CD14-positive monocyte (primary cell): ENCODE data around the gene GAMT. TPM values are rescaled to one million over a fixed set of nuclear protein-coding genes. Genes with fewer than 3 reads are reported as not detected.

Experiments used
- DNase-seq, 3 donors: peaks; one replicate each; pipeline ENCODE4 v3.0.0-alpha.2; 2011 to 2022
- H2AFZ ChIP-seq: 2 replicates; pipeline ENCODE4 v1.6.0; 2012; ENCODE audit warnings: mild to moderate bottlenecking, low read depth, low read length, inconsistent platforms; ENCODE audit not compliant: insufficient read depth, poor library complexity, severe bottlenecking
- H3K27ac ChIP-seq, 2 donors: 1 replicate in 1 of 2; 2 replicates in 1 of 2; pipeline ENCODE4 v1.5.1; 2012 to 2013; ENCODE audit warnings: low read length in 2 of 2, control low read depth in 1 of 2, inconsistent platforms in 1 of 2, low read depth in 1 of 2, mild to moderate bottlenecking in 1 of 2
- H3K27me3 ChIP-seq, 2 donors: one replicate each; pipeline versions ENCODE4 v1.6.0 to v1.6.1; 2011 to 2013; ENCODE audit warnings: low read length in 2 of 2; ENCODE audit not compliant: control insufficient read depth in 2 of 2, insufficient read depth in 2 of 2
- H3K36me3 ChIP-seq, 2 donors: replicated peaks in 1 of 2; 1 replicate in 1 of 2; 2 replicates in 1 of 2; pipeline versions ENCODE4 v1.5.1 to v1.6.1; 2012 to 2013; ENCODE audit warnings: low read length in 2 of 2, control low read depth in 1 of 2, inconsistent platforms in 1 of 2, mild to moderate bottlenecking in 1 of 2; ENCODE audit not compliant: insufficient read depth in 2 of 2, control insufficient read depth in 1 of 2
- H3K4me1 ChIP-seq, 2 donors: 1 replicate in 1 of 2; 2 replicates in 1 of 2; pipeline versions ENCODE4 v1.5.1 to v1.6.1; 2012 to 2013; ENCODE audit warnings: low read length in 2 of 2, control low read depth in 1 of 2, inconsistent platforms in 1 of 2, mild to moderate bottlenecking in 1 of 2, moderate library complexity in 1 of 2; ENCODE audit not compliant: insufficient read depth in 2 of 2, control insufficient read depth in 1 of 2
- H3K4me2 ChIP-seq: replicated peaks from 2 replicates; pipeline ENCODE3; 2012; ENCODE audit warnings: low read length, moderate library complexity, mild to moderate bottlenecking; ENCODE audit not compliant: poor library complexity, severe bottlenecking; ENCODE audit errors: extremely low read depth
- H3K4me3 ChIP-seq, 3 experiments: fragments of 200-600 bp in 1 of 3; sonication (generic) in 1 of 3; replicated peaks in 1 of 3; 1 replicate in 2 of 3; 2 replicates in 1 of 3; pipeline ENCODE4 v1.5.1; 2011 to 2013; ENCODE audit warnings: low read length in 3 of 3, mild to moderate bottlenecking in 3 of 3, control low read depth in 2 of 3, low read depth in 2 of 3, inconsistent platforms in 1 of 3, moderate library complexity in 1 of 3
- H3K79me2 ChIP-seq: 2 replicates; pipeline ENCODE4 v1.6.0; 2012; ENCODE audit warnings: mild to moderate bottlenecking, control low read depth, inconsistent platforms, low read length, moderate library complexity; ENCODE audit not compliant: insufficient read depth
- H3K9ac ChIP-seq: 2 replicates; pipeline ENCODE4 v1.6.0; 2017; ENCODE audit warnings: low read length, mild to moderate bottlenecking; ENCODE audit not compliant: insufficient read depth, poor library complexity, severe bottlenecking
- H3K9me3 ChIP-seq, 2 donors: replicated peaks in 1 of 2; 1 replicate in 1 of 2; 2 replicates in 1 of 2; pipeline versions ENCODE4 v1.5.1 to v1.6.1; 2012 to 2013; ENCODE audit warnings: low read length in 2 of 2, control low read depth in 1 of 2; ENCODE audit not compliant: control insufficient read depth in 1 of 2, insufficient read depth in 1 of 2
- H4K20me1 ChIP-seq: 2 replicates; pipeline ENCODE4 v1.6.0; 2012; ENCODE audit warnings: mild to moderate bottlenecking, low read length, control low read depth, moderate library complexity; ENCODE audit not compliant: insufficient read depth
- H3K27ac Mint-ChIP-seq, 7 donors: one replicate each; pipeline ENCODE4 v1.8.0; 2020; ENCODE audit warnings: mild to moderate bottlenecking in 7 of 7, mixed read lengths in 7 of 7, moderate library complexity in 6 of 7, inconsistent platforms in 2 of 7
- H3K27me3 Mint-ChIP-seq, 3 donors: one replicate each; pipeline ENCODE4 v1.8.0; 2021 to 2022; ENCODE audit warnings: low read depth in 3 of 3, mild to moderate bottlenecking in 3 of 3, mixed read lengths in 3 of 3, moderate library complexity in 3 of 3, inconsistent platforms in 1 of 3
- H3K36me3 Mint-ChIP-seq, 2 donors: one replicate each; pipeline ENCODE4 v1.8.0; 2020; ENCODE audit warnings: mixed read lengths in 2 of 2, inconsistent platforms in 1 of 2, mild to moderate bottlenecking in 1 of 2
- H3K4me1 Mint-ChIP-seq: one replicate; pipeline ENCODE4 v1.8.0; 2020; ENCODE audit warnings: mild to moderate bottlenecking, mixed read lengths
- H3K4me3 Mint-ChIP-seq, 2 donors: one replicate each; pipeline ENCODE4 v1.8.0; 2020; ENCODE audit warnings: mild to moderate bottlenecking in 2 of 2, mixed read lengths in 2 of 2, moderate library complexity in 1 of 2
- H3K9me3 Mint-ChIP-seq, 7 donors: one replicate each; pipeline ENCODE4 v1.8.0; 2020 to 2022; ENCODE audit warnings: mixed read lengths in 7 of 7, mild to moderate bottlenecking in 6 of 7, moderate library complexity in 6 of 7, inconsistent platforms in 2 of 7
- CTCF ChIP-seq: fragments of 200-600 bp; IDR thresholded peaks from one replicate; pipeline ENCODE4 v1.8.0; 2022; ENCODE audit warnings: antibody characterized with exemption, mild to moderate bottlenecking
- WGBS: methylation state at CpG from one replicate; pipeline ENCODE4 v1.1.5; 2013; ENCODE audit warnings: missing lambda C conversion rate; ENCODE audit not compliant: insufficient coverage; 5-methylcytosine and 5-hydroxymethylcytosine counted together
- intact Hi-C, 2 donors: fragments of 100-400 bp; cut with micrococcal nuclease; formaldehyde crosslinking; loops; one replicate each; pipeline versions ENCODE4 v1.15.0 to v1.15.1; 2023
- polyA plus RNA-seq, 3 donors: library from polyadenylated mRNA; depleted of rRNA in 1 of 3; unstranded in 2 of 3; stranded (reverse) in 1 of 3; fragments of 300-500 nt in 2 of 3; fragments of >200 nt in 1 of 3; fragmentation: Illumina TruSeq in 2 of 3; gene quantifications; 1 replicate in 2 of 3; 2 replicates in 1 of 3; pipeline ENCODE4 v1.2.3, GENCODE V29; 2012 to 2021

Gene GAMT
- polyA plus RNA-seq, 3 donors = 0.95 to 1.3 (median 0.96) TPM

GRCh38 chr19:1379961-1380489, 21.3 kb downstream of the GAMT start:
- Histone ChIP-seq H4K20me1 (no peaks in the 10 kb centered on the region), H3K9ac (no peak overlapping the region), H3K36me3 (no peaks in the 10 kb centered on the region), H2AFZ (no peak overlapping the region), H3K27me3 (no peaks in the 10 kb centered on the region), H3K9me3 (no peaks in the 10 kb centered on the region), H3K4me1 (peaks cover 11% of the 10 kb centered on the region in 2 donors), H3K4me2 (no peak overlapping the region), H3K79me2 (peaks cover 12% of the 10 kb centered on the region), H3K4me3 (no peak overlapping the region), H3K27ac (no peak overlapping the region)
- Mint-ChIP-seq H3K27me3 (peaks cover 1 to 15% (median 9%) of the 10 kb centered on the region in 3 donors), H3K36me3 (peaks cover 8 to 15% of the 10 kb centered on the region in 2 donors), H3K4me3 (no peak overlapping the region), H3K9me3 (no peaks in the 10 kb centered on the region), H3K27ac (no peak overlapping the region), H3K4me1 (peaks cover 14% of the 10 kb centered on the region)
- 87% methylated on average over 4 of the region's 12 CpGs for WGBS
- DNase-seq = no peak
- intact Hi-C loops = loop anchor here (5.0 kb wide), 1 partner anchor 103 kb away; the partner anchor contains the start of gene FAM174C (in 2 of the 2)
- TF ChIP-seq CTCF = no peak

GRCh38 chr19:1379126-1379905, 22.0 kb downstream of the GAMT start:
- Histone ChIP-seq H3K36me3 (peaks cover 0 to 2% of the 10 kb centered on the region in 2 donors), H3K9ac (no peak overlapping the region), H4K20me1 (no peaks in the 10 kb centered on the region), H3K79me2 (peaks cover 5% of the 10 kb centered on the region), H3K4me1 (peaks cover 4% of the 10 kb centered on the region in 2 donors), H3K4me2 (no peak overlapping the region), H3K27me3 (no peaks in the 10 kb centered on the region), H3K4me3 (no peak overlapping the region), H3K27ac (no peak overlapping the region), H3K9me3 (no peaks in the 10 kb centered on the region), H2AFZ (no peak overlapping the region)
- H3K36me3 Mint-ChIP-seq = peaks cover 10 to 17% of the 10 kb centered on the region in 2 donors
- H3K9me3 Mint-ChIP-seq = no peaks in the 10 kb centered on the region
- peaks cover 7% of the 10 kb centered on the region for H3K4me1 Mint-ChIP-seq
- WGBS = 93% methylated on average over 20 of the region's 27 CpGs
- intact Hi-C loops = no loop called here
- no peak for DNase-seq
- H3K27me3 Mint-ChIP-seq = peaks cover 1 to 15% (median 9%) of the 10 kb centered on the region in 3 donors
- no peak overlapping the region for H3K4me3 Mint-ChIP-seq
- TF ChIP-seq CTCF = no peak
- H3K27ac Mint-ChIP-seq = no peak overlapping the region
